Upper lobe of right lung (tissue), 1 donor: ENCODE measurements around the gene HES4. TPM values are rescaled to one million over a fixed set of nuclear protein-coding genes. Genes with fewer than 3 reads are reported as not detected.

Experiments used
- ATAC-seq: fragments of 200-7000 bp; cut with Tn5 transposase; one replicate; pipeline ENCODE4 v1.9.1; 2020; ENCODE audit warnings: mild to moderate bottlenecking, moderate library complexity
- DNase-seq: peaks from one replicate; pipeline ENCODE4 v3.0.0-alpha.2; 2020
- H3K27ac ChIP-seq: fragments of 200-600 bp; one replicate; pipeline ENCODE4 v1.8.0; 2022
- H3K27me3 ChIP-seq: fragments of 200-600 bp; one replicate; pipeline ENCODE4 v1.8.0; 2022; ENCODE audit warnings: mild to moderate bottlenecking
- H3K36me3 ChIP-seq: fragments of 200-600 bp; one replicate; pipeline ENCODE4 v1.8.0; 2022
- H3K4me1 ChIP-seq: fragments of 200-600 bp; one replicate; pipeline ENCODE4 v1.8.0; 2022
- H3K4me3 ChIP-seq: fragments of 200-600 bp; one replicate; pipeline ENCODE4 v1.8.0; 2022; ENCODE audit warnings: mild to moderate bottlenecking
- H3K9me3 ChIP-seq: fragments of 200-600 bp; one replicate; pipeline ENCODE4 v1.8.0; 2022
- intact Hi-C: fragments of 100-400 bp; cut with DNase I; formaldehyde crosslinking; loops from one replicate; pipeline ENCODE4 v1.11.0; 2022
- total RNA-seq: library from RNA; stranded (reverse); fragmentation: NEBNext Ultra II Directional; extraction: Animal tissue kit (Norgen Biotek cat#: 25700); gene quantifications from one replicate; pipeline ENCODE4 v1.2.1, GENCODE V29; 2021
- TF ChIP-seq, protein P1 (sequence below): fragments of 200-600 bp; IDR thresholded peaks from one replicate; pipeline ENCODE4 v1.8.0; 2022; ENCODE audit warnings: antibody characterized with exemption
- donor health status: DM: no; HTN: yes; CAD: no; lungs with severe emphysema.

Gene HES4
- total RNA-seq, 1 donor from 2014 or later, result 26.8 TPM

GRCh38 chr1:954927-955326 is 45.0 kb downstream of the HES4 start:
- H3K4me1 ChIP-seq, result peaks cover 16% of the 10 kb centered on the region
- no peaks in the 10 kb centered on the region for H3K27me3 ChIP-seq
- intact Hi-C loops, result no loop called here
- no peak overlapping the region for H3K4me3 ChIP-seq
- H3K9me3 ChIP-seq, result no peaks in the 10 kb centered on the region
- no peak overlapping the region for H3K27ac ChIP-seq
- DNase-seq, result no peak
- no peak for ATAC-seq
- H3K36me3 ChIP-seq, result peaks cover 66% of the 10 kb centered on the region
- TF ChIP-seq, protein P1, sequence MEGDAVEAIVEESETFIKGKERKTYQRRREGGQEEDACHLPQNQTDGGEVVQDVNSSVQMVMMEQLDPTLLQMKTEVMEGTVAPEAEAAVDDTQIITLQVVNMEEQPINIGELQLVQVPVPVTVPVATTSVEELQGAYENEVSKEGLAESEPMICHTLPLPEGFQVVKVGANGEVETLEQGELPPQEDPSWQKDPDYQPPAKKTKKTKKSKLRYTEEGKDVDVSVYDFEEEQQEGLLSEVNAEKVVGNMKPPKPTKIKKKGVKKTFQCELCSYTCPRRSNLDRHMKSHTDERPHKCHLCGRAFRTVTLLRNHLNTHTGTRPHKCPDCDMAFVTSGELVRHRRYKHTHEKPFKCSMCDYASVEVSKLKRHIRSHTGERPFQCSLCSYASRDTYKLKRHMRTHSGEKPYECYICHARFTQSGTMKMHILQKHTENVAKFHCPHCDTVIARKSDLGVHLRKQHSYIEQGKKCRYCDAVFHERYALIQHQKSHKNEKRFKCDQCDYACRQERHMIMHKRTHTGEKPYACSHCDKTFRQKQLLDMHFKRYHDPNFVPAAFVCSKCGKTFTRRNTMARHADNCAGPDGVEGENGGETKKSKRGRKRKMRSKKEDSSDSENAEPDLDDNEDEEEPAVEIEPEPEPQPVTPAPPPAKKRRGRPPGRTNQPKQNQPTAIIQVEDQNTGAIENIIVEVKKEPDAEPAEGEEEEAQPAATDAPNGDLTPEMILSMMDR, result no peak

DNA sequence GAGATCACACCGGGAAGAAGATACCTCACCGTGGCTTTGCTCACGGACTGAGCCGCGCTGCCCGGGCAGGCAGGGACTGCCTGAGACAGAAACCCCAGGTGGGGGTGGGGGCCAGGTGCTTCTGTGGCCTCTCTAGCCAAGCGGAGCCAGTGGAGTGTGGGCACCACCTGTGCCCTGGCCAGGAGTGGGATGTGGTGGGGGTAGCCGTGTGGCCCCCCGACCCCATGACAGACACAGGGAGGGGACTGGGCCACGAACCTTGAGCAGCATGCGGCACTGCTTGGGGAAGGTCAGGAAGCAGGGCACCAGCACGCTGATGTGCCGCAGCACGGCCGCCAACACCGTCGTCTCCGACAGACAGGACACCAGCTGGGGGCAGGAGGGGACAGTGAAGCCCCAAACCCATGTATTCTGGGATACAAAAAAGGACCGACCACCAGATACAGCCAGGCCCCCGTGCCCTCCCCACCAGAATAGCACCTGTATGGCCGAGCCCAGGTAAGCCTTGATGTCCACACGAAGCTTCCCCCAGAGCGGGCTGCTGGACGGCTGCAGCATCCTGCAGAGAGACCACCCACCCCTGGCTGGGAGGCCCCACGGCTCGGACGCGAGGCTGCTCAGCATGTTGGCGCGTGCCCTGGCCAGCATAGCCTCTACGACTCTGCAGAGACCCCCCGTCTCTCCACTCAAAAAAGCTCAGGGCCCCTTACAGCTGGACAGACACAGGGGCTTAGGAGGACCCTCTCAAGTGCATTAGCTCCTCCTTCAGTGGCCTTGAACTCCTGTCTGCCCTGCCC is 46.2 kb downstream of the HES4 start:
- Histone ChIP-seq H3K27ac (no peak overlapping the region), H3K9me3 (no peaks in the 10 kb centered on the region), H3K36me3 (peaks cover 75% of the 10 kb centered on the region), H3K4me3 (no peak overlapping the region), H3K4me1 (peaks cover 13% of the 10 kb centered on the region), H3K27me3 (no peaks in the 10 kb centered on the region)
- intact Hi-C loops, result no loop called here
- TF ChIP-seq, protein P1, result no peak
- ATAC-seq, result no peak
- DNase-seq, result no peak

DNA sequence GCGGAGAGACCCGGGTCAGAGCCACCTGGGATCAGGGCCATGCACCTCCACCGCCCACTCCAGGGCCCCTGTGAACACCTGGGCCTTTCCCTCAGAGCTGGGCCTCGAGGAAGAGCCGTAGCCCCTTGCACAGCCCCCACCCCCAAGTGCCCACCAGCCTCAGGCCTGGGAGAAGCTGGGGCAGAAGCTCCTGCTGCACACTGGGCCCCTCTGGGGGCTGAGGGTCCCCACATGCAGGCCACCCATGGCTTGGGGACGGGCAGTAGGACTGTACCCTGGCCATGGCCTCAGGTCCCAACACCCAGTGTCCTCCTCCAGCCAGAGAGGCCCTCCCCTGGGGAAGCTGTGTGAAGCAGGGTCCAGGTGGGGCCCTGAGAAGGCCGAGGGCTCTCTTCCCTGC is 47.3 kb downstream of the HES4 start:
- no peak for ATAC-seq
- Histone ChIP-seq H3K4me3 (no peak overlapping the region), H3K27me3 (no peaks in the 10 kb centered on the region), H3K36me3 (peaks cover 82% of the 10 kb centered on the region), H3K4me1 (peaks cover 4% of the 10 kb centered on the region), H3K27ac (no peak overlapping the region), H3K9me3 (no peaks in the 10 kb centered on the region)
- TF ChIP-seq, protein P1, result no peak
- no peak for DNase-seq
- intact Hi-C loops, result no loop called here

- no peak for ATAC-seq
- intact Hi-C loops, result no loop called here
These were observed 47.7 kb downstream of the HES4 start for GRCh38 chr1:952201-952600.

DNA sequence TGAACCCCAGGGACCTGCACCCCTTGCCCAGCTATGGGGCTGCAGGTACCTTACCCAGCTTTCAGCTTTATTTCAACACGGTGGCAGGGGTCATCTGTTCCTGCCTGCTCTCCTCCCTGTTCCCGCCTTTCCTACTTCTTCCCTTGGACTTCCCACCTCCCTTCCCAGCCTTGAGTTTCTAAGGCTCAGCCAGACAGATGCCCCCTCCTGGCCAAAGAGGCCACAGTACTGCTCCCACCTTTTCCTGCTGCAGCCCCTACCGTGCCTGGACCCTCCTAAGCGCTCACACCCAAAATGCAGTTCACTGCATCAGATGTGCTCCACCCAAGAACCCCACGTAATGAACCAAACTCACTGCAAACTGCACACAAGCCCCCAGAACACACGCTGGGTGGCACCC is 48.5 kb downstream of the HES4 start:
- no peak for DNase-seq
- no peak overlapping the region for H3K4me3 ChIP-seq
- intact Hi-C loops, result no loop called here

More at GRCh38 chr1:952201-952600, 47.7 kb downstream of the HES4 start:
- H3K36me3 ChIP-seq, result peaks cover 84% of the 10 kb centered on the region
- no peak overlapping the region for H3K4me3 ChIP-seq
- H3K4me1 ChIP-seq, result peaks cover under 1% of the 10 kb centered on the region
- TF ChIP-seq, protein P1, result no peak
- no peak for DNase-seq
- no peaks in the 10 kb centered on the region for H3K27me3 ChIP-seq
- H3K9me3 ChIP-seq, result no peaks in the 10 kb centered on the region
- H3K27ac ChIP-seq, result no peak overlapping the region

More for the DNA sequence above, 48.5 kb downstream of the HES4 start:
- Histone ChIP-seq H3K27ac (no peak overlapping the region), H3K27me3 (no peaks in the 10 kb centered on the region), H3K9me3 (no peaks in the 10 kb centered on the region), H3K36me3 (peaks cover 87% of the 10 kb centered on the region), H3K4me1 (no peaks in the 10 kb centered on the region)
- TF ChIP-seq, protein P1, result no peak
- no peak for ATAC-seq
